ENCODE measurements around the gene ZBTB32.

The ZBTB32 gene

GRCh38 chr19:35753634-35754369 lies 49.4 kb downstream of the ZBTB32 start:
- no peak for DNase-seq

GRCh38 chr19:35754370-35755130 lies 50.2 kb downstream of the ZBTB32 start:
- DNase-seq, result no peak

- no peak for DNase-seq
Observed at GRCh38 chr19:35755131-35755549, 50.8 kb downstream of the ZBTB32 start.

- DNase-seq, result peak; percentile 89
Observed at GRCh38 chr19:35755550-35756376, 51.4 kb downstream of the ZBTB32 start.

GRCh38 chr19:35756377-35757230 lies 52.2 kb downstream of the ZBTB32 start, which contains the start of gene HSPB6:
Gene HSPB6, minus strand, starts transcription at chr19:35757029. Its CDS starts 21 bp downstream, at chr19:35757008.
- DNase-seq, result peak; percentile 84

- DNase-seq, result peak; percentile 97
Observed at GRCh38 chr19:35757231-35757748, 52.9 kb downstream of the ZBTB32 start.

GRCh38 chr19:35757749-35758608 lies 53.6 kb downstream of the ZBTB32 start, which contains the start of gene PROSER3:
Gene PROSER3, plus strand, starts transcription at chr19:35758176. Its CDS starts 40 bp downstream, at chr19:35758216.
- peak; percentile 100 for DNase-seq

- no peak for DNase-seq
Observed at GRCh38 chr19:35759697-35760096, 55.3 kb downstream of the ZBTB32 start.

- no peak for DNase-seq
Observed at GRCh38 chr19:35760711-35761349, 56.5 kb downstream of the ZBTB32 start.

- peak; percentile 8 for DNase-seq
Observed at GRCh38 chr19:35764432-35765315, 60.3 kb downstream of the ZBTB32 start.

Measured in right hindlimb (tissue), 1 donor.